Colonic mucosa (tissue), 4 donors: Measurements from ENCODE around the gene MYH9. TPM values are rescaled to one million over a fixed set of nuclear protein-coding genes. Genes with fewer than 3 reads are reported as not detected.

Source experiments
- DNase-seq: peaks from one replicate; pipeline ENCODE4 v3.0.0-alpha.2; 2020
- H3K27ac ChIP-seq: fragments of 200-600 bp; one replicate; pipeline ENCODE4 v1.8.0; 2021
- H3K27me3 ChIP-seq: fragments of 200-600 bp; one replicate; pipeline ENCODE4 v1.8.0; 2021
- H3K36me3 ChIP-seq: fragments of 200-600 bp; one replicate; pipeline ENCODE4 v1.8.0; 2021
- H3K4me1 ChIP-seq: fragments of 200-600 bp; one replicate; pipeline ENCODE4 v1.8.0; 2021; ENCODE audit warnings: mild to moderate bottlenecking
- H3K4me3 ChIP-seq: fragments of 200-600 bp; one replicate; pipeline ENCODE4 v1.8.0; 2021
- H3K9ac ChIP-seq, 2 donors: one replicate each; pipeline ENCODE4 v1.7.0; 2013; ENCODE audit warnings: control low read depth in 2 of 2, low read depth in 2 of 2, low read length in 2 of 2
- H3K9me3 ChIP-seq: fragments of 200-600 bp; one replicate; pipeline ENCODE4 v1.8.0; 2021
- intact Hi-C: fragments of 100-400 bp; cut with DNase I; formaldehyde crosslinking; loops from one replicate; pipeline ENCODE4 v1.14.1; 2022
- total RNA-seq, 2 donors: library from RNA; stranded (reverse); fragmentation: NEBNext Ultra II Directional in 1 of 2; extraction: Animal tissue kit (Norgen Biotek cat#: 25700) in 1 of 2; gene quantifications; one replicate each; pipeline ENCODE4 v1.2.1, GENCODE V29; 2021
- TF ChIP-seq, protein P1 (sequence below): fragments of 200-600 bp; IDR thresholded peaks from one replicate; pipeline ENCODE4 v1.8.0; 2022; ENCODE audit warnings: antibody characterized with exemption, mild to moderate bottlenecking
- donor health status: healthy.
- donor health status: DM: no; HTN: no; CAD: no.
- donor health status: DM: no; HTN: no; CAD: no.

MYH9 gene
- total RNA-seq, 2 donors from 2014 or later, result 711 to 719 TPM

DNA sequence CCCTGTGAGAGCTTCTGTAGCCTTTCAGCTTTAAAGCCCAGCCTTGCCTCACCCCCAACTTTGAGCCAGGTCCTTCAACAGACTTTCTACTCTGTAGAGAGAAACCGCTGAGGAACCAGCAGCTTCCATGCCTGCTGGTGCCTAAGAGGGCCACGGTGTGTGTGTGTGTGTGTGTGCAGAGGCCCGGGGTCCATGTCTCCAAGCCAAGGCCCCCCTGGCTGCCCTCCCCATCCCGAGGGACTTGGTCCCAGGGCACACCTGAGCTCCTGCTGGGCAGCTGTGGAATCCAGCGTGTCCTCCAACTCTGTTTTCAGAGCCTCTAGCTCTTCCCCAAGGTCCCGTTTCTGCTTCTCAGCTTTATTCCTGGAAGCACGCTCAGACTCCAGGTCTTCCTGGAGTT, 92.5 kb downstream of the MYH9 start:
- TF ChIP-seq, protein P1, sequence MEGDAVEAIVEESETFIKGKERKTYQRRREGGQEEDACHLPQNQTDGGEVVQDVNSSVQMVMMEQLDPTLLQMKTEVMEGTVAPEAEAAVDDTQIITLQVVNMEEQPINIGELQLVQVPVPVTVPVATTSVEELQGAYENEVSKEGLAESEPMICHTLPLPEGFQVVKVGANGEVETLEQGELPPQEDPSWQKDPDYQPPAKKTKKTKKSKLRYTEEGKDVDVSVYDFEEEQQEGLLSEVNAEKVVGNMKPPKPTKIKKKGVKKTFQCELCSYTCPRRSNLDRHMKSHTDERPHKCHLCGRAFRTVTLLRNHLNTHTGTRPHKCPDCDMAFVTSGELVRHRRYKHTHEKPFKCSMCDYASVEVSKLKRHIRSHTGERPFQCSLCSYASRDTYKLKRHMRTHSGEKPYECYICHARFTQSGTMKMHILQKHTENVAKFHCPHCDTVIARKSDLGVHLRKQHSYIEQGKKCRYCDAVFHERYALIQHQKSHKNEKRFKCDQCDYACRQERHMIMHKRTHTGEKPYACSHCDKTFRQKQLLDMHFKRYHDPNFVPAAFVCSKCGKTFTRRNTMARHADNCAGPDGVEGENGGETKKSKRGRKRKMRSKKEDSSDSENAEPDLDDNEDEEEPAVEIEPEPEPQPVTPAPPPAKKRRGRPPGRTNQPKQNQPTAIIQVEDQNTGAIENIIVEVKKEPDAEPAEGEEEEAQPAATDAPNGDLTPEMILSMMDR, result no peak
- Histone ChIP-seq H3K27me3 (no peaks in the 10 kb centered on the region), H3K27ac (no peak overlapping the region), H3K9me3 (no peaks in the 10 kb centered on the region), H3K9ac (no peak overlapping the region), H3K4me3 (no peak overlapping the region), H3K4me1 (no peaks in the 10 kb centered on the region), H3K36me3 (peaks cover 81% of the 10 kb centered on the region)
- intact Hi-C loops, result no loop called here
- DNase-seq, result no peak

DNA sequence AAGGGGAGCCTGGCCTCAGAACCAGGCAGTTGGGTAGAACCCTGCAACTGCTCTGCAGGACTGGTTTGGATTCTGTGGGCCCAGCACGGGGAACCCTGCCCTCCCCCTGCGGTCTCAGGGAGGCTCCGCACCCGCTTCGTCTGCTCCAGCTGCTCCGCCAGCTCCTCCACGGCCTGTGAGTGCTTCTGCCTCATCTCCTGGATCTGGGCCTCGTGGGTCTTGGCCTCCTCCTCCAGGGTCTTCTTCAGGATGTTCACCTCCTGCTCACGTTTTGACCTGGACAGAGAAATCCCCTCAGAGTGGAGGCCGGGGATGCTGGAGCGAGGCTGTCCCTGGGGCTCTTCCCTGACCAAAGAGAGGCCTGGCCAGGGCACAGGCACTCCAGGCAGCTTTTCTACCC, 93.0 kb downstream of the MYH9 start:
- intact Hi-C loops, result no loop called here

DNA sequence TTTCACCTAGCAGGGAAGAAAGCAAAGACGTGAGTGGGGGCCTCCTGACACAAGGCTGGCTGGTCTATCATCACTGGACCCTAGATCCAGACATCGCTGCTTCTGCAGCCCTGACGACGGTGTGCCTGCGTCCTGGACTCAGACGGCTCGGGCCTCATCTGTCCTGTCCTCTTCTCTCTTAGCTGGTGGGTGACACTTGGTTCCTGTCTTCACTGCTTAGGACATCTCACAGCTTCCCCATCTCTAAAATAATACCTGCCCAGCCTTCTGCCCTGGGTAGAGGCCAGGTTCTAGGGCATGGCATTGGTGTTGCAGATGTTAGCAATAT, 93.5 kb downstream of the MYH9 start:
- DNase-seq, result no peak
- intact Hi-C loops, result no loop called here
- H3K27ac ChIP-seq, result no peak overlapping the region
- no peaks in the 10 kb centered on the region for H3K9me3 ChIP-seq
- H3K27me3 ChIP-seq, result no peaks in the 10 kb centered on the region
- H3K4me3 ChIP-seq, result no peak overlapping the region
- no peaks in the 10 kb centered on the region for H3K4me1 ChIP-seq
- TF ChIP-seq, protein P1, result no peak
- peaks cover 71% of the 10 kb centered on the region for H3K36me3 ChIP-seq
- no peak overlapping the region for H3K9ac ChIP-seq

More for the DNA sequence above, 93.0 kb downstream of the MYH9 start:
- no peaks in the 10 kb centered on the region for H3K27me3 ChIP-seq
- no peak for DNase-seq
- peaks cover 77% of the 10 kb centered on the region for H3K36me3 ChIP-seq
- TF ChIP-seq, protein P1, result no peak
- H3K9me3 ChIP-seq, result no peaks in the 10 kb centered on the region
- H3K9ac ChIP-seq, result no peak overlapping the region
- no peak overlapping the region for H3K4me3 ChIP-seq
- H3K27ac ChIP-seq, result no peak overlapping the region
- no peaks in the 10 kb centered on the region for H3K4me1 ChIP-seq

DNA sequence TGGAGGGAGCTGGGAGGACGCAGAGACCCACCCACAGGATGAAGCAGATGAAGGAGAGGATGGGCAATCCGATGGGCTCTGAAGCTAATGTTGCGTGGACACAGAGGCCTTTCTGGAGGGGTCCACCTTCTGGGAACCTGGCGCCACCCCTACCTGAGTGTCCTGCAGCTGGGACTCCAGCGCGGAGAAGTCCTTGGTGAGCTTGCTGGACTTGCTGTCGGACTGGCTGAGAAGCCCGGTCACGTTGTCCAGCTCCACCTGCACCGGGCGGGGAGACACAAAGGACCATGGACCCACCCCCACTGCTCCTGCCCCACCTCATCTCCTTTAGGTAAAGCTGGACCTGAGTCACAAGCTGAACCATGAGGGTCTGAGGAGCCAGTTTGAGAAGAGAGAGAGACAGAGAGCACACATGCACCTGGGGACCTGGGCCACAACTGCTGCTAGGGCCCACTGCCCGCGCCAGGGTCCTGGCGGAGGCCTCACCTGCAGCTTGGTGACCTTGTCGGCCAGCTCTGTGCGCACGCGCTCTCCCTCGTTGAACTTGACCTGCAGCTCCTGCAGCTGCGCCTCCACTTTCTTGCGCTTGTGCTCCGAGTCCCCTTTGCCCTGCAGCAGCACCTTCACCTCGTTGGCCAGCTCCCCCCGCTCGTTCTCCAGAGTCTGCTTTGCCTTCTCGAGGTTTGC, 94.0 kb downstream of the MYH9 start:
- Histone ChIP-seq H3K36me3 (peaks cover 73% of the 10 kb centered on the region), H3K4me3 (no peak overlapping the region), H3K9ac (no peak overlapping the region), H3K27ac (no peak overlapping the region), H3K4me1 (no peaks in the 10 kb centered on the region), H3K9me3 (no peaks in the 10 kb centered on the region), H3K27me3 (no peaks in the 10 kb centered on the region)
- no peak for DNase-seq
- TF ChIP-seq, protein P1, result no peak
- intact Hi-C loops, result no loop called here

DNA sequence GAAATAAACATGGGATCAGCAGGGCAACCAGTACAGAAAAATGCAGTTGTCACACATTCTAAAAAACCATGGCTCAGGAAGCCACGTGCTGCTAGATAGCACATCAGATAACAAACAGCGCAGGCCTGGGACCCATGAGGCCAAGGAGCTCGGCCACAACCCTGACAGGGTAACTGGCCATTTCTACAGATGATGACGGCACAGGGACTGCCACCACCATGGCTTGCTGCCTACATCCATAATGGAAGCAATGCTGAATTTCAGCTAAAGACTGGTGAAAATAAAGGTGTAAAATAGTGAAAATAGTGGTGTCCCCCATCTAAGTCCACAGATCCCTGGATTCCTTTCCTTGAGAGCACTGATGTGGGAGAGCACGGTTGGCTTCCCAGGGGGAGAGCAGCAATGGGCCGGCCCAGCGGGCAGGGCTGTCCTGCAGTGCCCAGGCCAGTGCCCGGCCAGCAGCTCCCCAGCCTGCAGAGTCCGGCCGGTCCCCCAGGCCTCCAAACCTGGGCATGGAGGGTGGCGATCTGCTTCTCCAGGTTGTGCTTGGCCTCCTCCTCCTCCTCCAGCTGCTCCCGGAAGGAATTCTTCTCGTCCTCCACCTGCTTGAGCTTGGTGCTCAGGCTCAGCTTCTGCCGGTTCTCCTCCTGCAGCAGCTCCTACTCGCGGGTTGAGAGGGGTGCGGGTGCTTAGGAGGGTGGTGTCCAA, 94.8 kb downstream of the MYH9 start:
- intact Hi-C loops, result no loop called here

More for the DNA sequence above, 94.8 kb downstream of the MYH9 start:
- TF ChIP-seq, protein P1, result no peak
- Histone ChIP-seq H3K27me3 (no peaks in the 10 kb centered on the region), H3K4me3 (no peak overlapping the region), H3K9me3 (no peaks in the 10 kb centered on the region), H3K9ac (no peak overlapping the region), H3K27ac (no peak overlapping the region), H3K4me1 (no peaks in the 10 kb centered on the region), H3K36me3 (peaks cover 73% of the 10 kb centered on the region)
- DNase-seq, result no peak
